ENCODE data around the gene POLR3A. TPM values are rescaled to one million over a fixed set of nuclear protein-coding genes. Genes with fewer than 3 reads are reported as not detected.

POLR3A gene
- total RNA-seq, 1 donor from 2014 or later = 18.4 TPM

Other genes starting within 250 kb of the POLR3A start
- 9.6 and 10.2 TPM in 2 replicates for gene DLG5, start 102.8 kb downstream of the POLR3A start, total RNA-seq
- 2,203 and 2,410 TPM in 2 replicates for gene RPS24, start 4.3 kb upstream of the POLR3A start, total RNA-seq